CD4-positive, alpha-beta T cell (primary cell): ENCODE data around the gene ZNF783. TPM values are rescaled to one million over a fixed set of nuclear protein-coding genes. Genes with fewer than 3 reads are reported as not detected.

ENCODE experiments used
- ATAC-seq: fragments of 200-7000 bp; cut with Tn5 transposase; one replicate; pipeline ENCODE4 v1.10.0; 2022; ENCODE audit warnings: mild to moderate bottlenecking; ENCODE audit not compliant: poor library complexity
- CTCF ChIA-PET: fragments of 350-600 bp; sonication (Branson Sonifier 250); formaldehyde crosslinking; loops from one replicate; lab custom pipeline; 2021; ENCODE audit warnings: antibody characterized with exemption, inconsistent platforms; lab: Charles Lee
- POLR2A ChIA-PET: fragments of 350-600 bp; sonication (Branson Sonifier 250); formaldehyde crosslinking; loops from one replicate; lab custom pipeline; 2021; ENCODE audit warnings: antibody characterized with exemption, inconsistent platforms; lab: Charles Lee
- DNase-seq, 14 experiments: peaks; one replicate each; pipeline ENCODE4 v3.0.0-alpha.2; 2013 to 2020; ENCODE audit warnings: mixed read lengths in 2 of 14
- H3K27ac ChIP-seq, 2 donors: one replicate each; pipeline versions ENCODE4 v1.5.1 to v1.7.0; 2013; ENCODE audit warnings: low read length in 2 of 2, low read depth in 1 of 2, mild to moderate bottlenecking in 1 of 2
- H3K27me3 ChIP-seq, 2 experiments: 1 replicate in 1 of 2; 2 replicates in 1 of 2; pipeline versions ENCODE4 v1.6.1 to v1.7.0; 2013; ENCODE audit warnings: low read length in 2 of 2, control low read depth in 1 of 2, mild to moderate bottlenecking in 1 of 2, moderate library complexity in 1 of 2; ENCODE audit not compliant: insufficient read depth in 2 of 2, control insufficient read depth in 1 of 2
- H3K36me3 ChIP-seq: one replicate; pipeline ENCODE4 v1.6.1; 2013; ENCODE audit warnings: low read length, control low read depth; ENCODE audit not compliant: insufficient read depth
- H3K4me1 ChIP-seq: one replicate; pipeline ENCODE4 v1.6.1; 2013; ENCODE audit warnings: low read length, control low read depth; ENCODE audit not compliant: insufficient read depth
- H3K4me3 ChIP-seq: one replicate; pipeline ENCODE4 v1.5.1; 2013; ENCODE audit warnings: mild to moderate bottlenecking, low read length, moderate library complexity
- H3K9me3 ChIP-seq, 2 experiments: 1 replicate in 1 of 2; 2 replicates in 1 of 2; pipeline versions ENCODE4 v1.6.1 to v1.7.0; 2013; ENCODE audit warnings: low read length in 2 of 2, mild to moderate bottlenecking in 2 of 2, control low read depth in 1 of 2, moderate library complexity in 1 of 2; ENCODE audit not compliant: control insufficient read depth in 1 of 2, insufficient read depth in 1 of 2
- H3K27ac Mint-ChIP-seq: one replicate; pipeline ENCODE4 v1.8.0; 2020; ENCODE audit warnings: mixed read lengths
- H3K27me3 Mint-ChIP-seq: one replicate; pipeline ENCODE4 v1.8.0; 2021; ENCODE audit warnings: mixed read lengths
- H3K36me3 Mint-ChIP-seq: one replicate; pipeline ENCODE4 v1.8.0; 2021; ENCODE audit warnings: low read depth, mixed read lengths
- H3K4me1 Mint-ChIP-seq: one replicate; pipeline ENCODE4 v1.8.0; 2021; ENCODE audit warnings: low read depth, mixed read lengths
- H3K4me3 Mint-ChIP-seq: one replicate; pipeline ENCODE4 v1.8.0; 2020; ENCODE audit warnings: mild to moderate bottlenecking, mixed read lengths
- H3K9me3 Mint-ChIP-seq: one replicate; pipeline ENCODE4 v1.8.0; 2020; ENCODE audit warnings: mixed read lengths
- CTCF ChIP-seq: fragments of 200-600 bp; IDR thresholded peaks from one replicate; pipeline ENCODE4 v1.8.0; 2022; ENCODE audit warnings: antibody characterized with exemption, mild to moderate bottlenecking
- intact Hi-C, 2 experiments: fragments of 100-400 bp; cut with DNase I in 1 of 2; cut with micrococcal nuclease in 1 of 2; formaldehyde crosslinking; loops; one replicate each; pipeline versions ENCODE4 v1.15.1 to v1.9.0; 2023 to 2025; cut with DNase I, micrococcal nuclease
- total RNA-seq, 174 experiments: library from RNA in 2 of 174; stranded (reverse) in 2 of 174; gene quantifications; one replicate each; pipeline ENCODE4 v1.2.3 and lab custom pipeline; 2021 to 2026

Gene ZNF783
- total RNA-seq, 2 experiments from 2014 or later: 27.6 to 29.0 TPM

- Mint-ChIP-seq H3K36me3 (peaks cover 41% of the 10 kb centered on the region), H3K4me3 (no peak overlapping the region), H3K27me3 (no peaks in the 10 kb centered on the region), H3K4me1 (peaks cover 18% of the 10 kb centered on the region), H3K9me3 (no peaks in the 10 kb centered on the region), H3K27ac (no peak overlapping the region)
- POLR2A ChIA-PET: interaction anchor here (1.2 kb wide), 1 partner anchor 29 kb away, joined by 3 read pairs; the partner anchor contains the start of gene ZNF783
- DNase-seq: peak in 1 of 14 experiments; percentile 14
- no peak for ATAC-seq
- intact Hi-C loops: no loop called here
- Histone ChIP-seq H3K4me3 (no peak overlapping the region), H3K27ac (no peak overlapping the region), H3K9me3 (no peaks in the 10 kb centered on the region), H3K4me1 (peaks cover 20% of the 10 kb centered on the region), H3K36me3 (peaks cover 25% of the 10 kb centered on the region), H3K27me3 (no peaks in the 10 kb centered on the region)
- no peak for TF ChIP-seq CTCF
- CTCF ChIA-PET: interaction anchor here (1.6 kb wide), 1 partner anchor 29 kb away, joined by 3 read pairs; the partner anchor contains the start of gene ZNF783
Observed at GRCh38 chr7:149291036-149291780, 29.2 kb downstream of the ZNF783 start.

GRCh38 chr7:149291781-149292461 is 29.9 kb downstream of the ZNF783 start:
- Mint-ChIP-seq H3K36me3 (peaks cover 39% of the 10 kb centered on the region), H3K27me3 (no peaks in the 10 kb centered on the region), H3K9me3 (no peaks in the 10 kb centered on the region), H3K27ac (no peak overlapping the region), H3K4me3 (no peak overlapping the region), H3K4me1 (peaks cover 12% of the 10 kb centered on the region)
- Histone ChIP-seq H3K4me3 (no peak overlapping the region), H3K4me1 (peaks cover 13% of the 10 kb centered on the region), H3K9me3 (no peaks in the 10 kb centered on the region), H3K27me3 (no peaks in the 10 kb centered on the region), H3K36me3 (peaks cover 25% of the 10 kb centered on the region), H3K27ac (no peak overlapping the region)
- TF ChIP-seq CTCF: no peak
- ChIA-PET POLR2A (interaction anchor here (1.2 kb wide), 1 partner anchor 30 kb away, joined by 3 read pairs; the partner anchor contains the start of gene ZNF783), CTCF (interaction anchor here (1.6 kb wide), 1 partner anchor 30 kb away, joined by 3 read pairs; the partner anchor contains the start of gene ZNF783)
- ATAC-seq (no peak), DNase-seq (no peak)
- intact Hi-C loops: no loop called here

- POLR2A ChIA-PET: no interaction called here
- CTCF ChIA-PET: interaction anchor here (1.6 kb wide), 1 partner anchor 30 kb away, joined by 3 read pairs; the partner anchor contains the start of gene ZNF783
- Histone ChIP-seq H3K9me3 (no peaks in the 10 kb centered on the region), H3K27me3 (no peaks in the 10 kb centered on the region), H3K36me3 (peaks cover 25% of the 10 kb centered on the region), H3K27ac (no peak overlapping the region), H3K4me1 (peaks cover 8% of the 10 kb centered on the region), H3K4me3 (no peak overlapping the region)
- ATAC-seq (no peak), DNase-seq (no peak)
- Mint-ChIP-seq H3K36me3 (peaks cover 35% of the 10 kb centered on the region), H3K4me3 (no peak overlapping the region), H3K27ac (no peak overlapping the region), H3K4me1 (peaks cover 8% of the 10 kb centered on the region), H3K27me3 (no peaks in the 10 kb centered on the region), H3K9me3 (no peaks in the 10 kb centered on the region)
- intact Hi-C loops: no loop called here
- no peak for TF ChIP-seq CTCF
Observed at GRCh38 chr7:149292462-149292823, 30.4 kb downstream of the ZNF783 start.
